GM18907 (cell line): ENCODE measurements around the gene ADAMTSL4.
A peak's percentile ranks its signal among the peaks of the same experiment; 100 is the strongest.

Source experiments
- ATAC-seq: cut with Tn5 transposase; IDR thresholded peaks from one replicate; pipeline ENCODE4 v1.9.1; 2021; ENCODE audit warnings: mild to moderate bottlenecking, moderate library complexity; ENCODE audit not compliant: unreplicated experiment

ADAMTSL4 gene

GRCh38 chr1:150548632-150549495 is at the start of gene ADAMTSL4:
ADAMTSL4 (plus strand) TSS chr1:150549408; CDS start chr1:150552289, 2,881 bp downstream.
- ATAC-seq = peak; percentile 48

DNA sequence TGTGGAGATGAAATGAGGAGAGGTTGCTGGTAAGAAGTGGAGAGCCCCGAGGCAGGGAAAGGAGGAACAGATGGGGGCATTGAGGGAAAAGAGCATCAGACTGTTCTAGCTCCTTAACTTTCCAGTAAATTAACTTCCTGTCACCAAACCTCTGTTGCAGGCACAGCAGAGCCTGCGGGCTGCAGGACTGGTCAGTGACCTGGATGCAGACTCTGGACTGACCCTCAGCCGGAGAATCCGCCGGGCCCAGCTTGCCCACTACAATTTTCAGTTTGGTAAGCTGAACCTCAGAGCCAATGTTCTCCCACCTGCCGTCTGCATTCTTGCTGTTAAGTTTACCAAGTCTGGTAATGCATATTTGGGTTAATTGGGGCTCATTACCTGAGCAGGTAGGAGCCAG is 43.8 kb upstream of the ADAMTSL4 start:
- ATAC-seq = no peak

GRCh38 chr1:150507912-150508864 is 41.0 kb upstream of the ADAMTSL4 start, which contains the start of gene ECM1:
ECM1 (plus strand) TSS chr1:150508109; CDS start chr1:150508210, 101 bp downstream.
- no peak for ATAC-seq

GRCh38 chr1:150508982-150509381 is 40.2 kb upstream of the ADAMTSL4 start:
- ATAC-seq = no peak

DNA sequence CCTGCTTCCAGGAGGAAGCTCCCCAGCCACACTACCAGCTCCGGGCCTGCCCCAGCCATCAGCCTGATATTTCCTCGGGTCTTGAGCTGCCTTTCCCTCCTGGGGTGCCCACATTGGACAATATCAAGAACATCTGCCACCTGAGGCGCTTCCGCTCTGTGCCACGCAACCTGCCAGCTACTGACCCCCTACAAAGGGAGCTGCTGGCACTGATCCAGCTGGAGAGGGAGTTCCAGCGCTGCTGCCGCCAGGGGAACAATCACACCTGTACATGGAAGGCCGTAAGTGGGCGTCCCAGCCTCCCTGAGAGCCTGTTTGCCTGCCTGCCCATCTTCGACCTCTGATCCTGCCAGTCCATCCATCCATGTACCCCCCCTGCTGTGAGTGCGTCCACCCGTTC is 37.7 kb upstream of the ADAMTSL4 start:
- no peak for ATAC-seq

DNA sequence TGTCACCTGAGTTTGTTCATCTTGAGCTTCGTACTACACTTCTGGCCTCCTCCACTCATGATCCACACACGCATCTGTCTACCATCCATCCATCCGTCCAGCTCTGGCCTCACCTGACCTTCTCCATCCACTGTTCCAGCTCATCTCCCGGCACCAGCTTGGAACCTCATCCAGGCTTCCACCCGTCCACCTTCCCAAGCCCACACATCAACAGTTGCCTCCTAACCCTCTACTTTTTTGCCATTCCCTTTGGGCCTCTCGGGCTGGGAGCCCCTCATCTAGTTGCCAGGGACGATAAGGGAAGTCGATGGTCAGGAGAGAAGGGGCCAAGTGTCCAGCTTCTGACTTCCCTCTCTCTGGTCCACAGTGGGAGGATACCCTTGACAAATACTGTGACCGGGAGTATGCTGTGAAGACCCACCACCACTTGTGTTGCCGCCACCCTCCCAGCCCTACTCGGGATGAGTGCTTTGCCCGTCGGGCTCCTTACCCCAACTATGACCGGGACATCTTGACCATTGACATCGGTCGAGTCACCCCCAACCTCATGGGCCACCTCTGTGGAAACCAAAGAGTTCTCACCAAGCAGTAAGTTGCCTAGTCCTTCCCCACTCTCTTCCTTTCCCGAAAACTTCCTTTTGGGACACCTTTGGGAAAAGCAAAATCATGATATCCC is 37.1 kb upstream of the ADAMTSL4 start:
- ATAC-seq = no peak

- ATAC-seq = no peak
Measured at GRCh38 chr1:150512846-150513245, 36.4 kb upstream of the ADAMTSL4 start.

GRCh38 chr1:150513351-150513791 is 35.8 kb upstream of the ADAMTSL4 start:
- ATAC-seq = no peak

GRCh38 chr1:150514260-150514659 is 34.9 kb upstream of the ADAMTSL4 start:
- ATAC-seq = no peak

DNA sequence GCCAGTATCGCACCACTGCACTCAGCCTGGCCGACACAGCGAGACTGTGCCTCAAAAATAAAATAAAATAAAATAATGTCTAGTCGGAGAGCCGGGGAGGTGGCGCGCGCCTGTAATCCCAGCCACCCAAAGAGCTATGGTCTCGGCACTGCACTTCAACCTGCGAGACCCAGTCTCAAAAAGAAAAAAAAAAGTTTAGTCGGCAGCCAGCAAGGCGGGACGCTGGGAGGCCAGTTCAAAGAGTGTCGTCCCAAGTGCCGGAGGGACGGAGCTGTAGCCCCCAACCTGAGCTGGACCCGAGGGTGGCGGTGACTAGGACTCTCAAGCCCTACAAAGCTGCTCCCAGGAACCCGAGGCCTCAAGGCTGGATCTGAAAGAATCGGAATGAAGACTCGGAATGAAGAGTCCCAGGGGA is 34.3 kb upstream of the ADAMTSL4 start:
- peak; percentile 2 for ATAC-seq

- peak; percentile 95 for ATAC-seq
Measured at GRCh38 chr1:150515328-150516049, 33.7 kb upstream of the ADAMTSL4 start, which contains the start of gene FALEC. FALEC (plus strand) TSS chr1:150515752.

DNA sequence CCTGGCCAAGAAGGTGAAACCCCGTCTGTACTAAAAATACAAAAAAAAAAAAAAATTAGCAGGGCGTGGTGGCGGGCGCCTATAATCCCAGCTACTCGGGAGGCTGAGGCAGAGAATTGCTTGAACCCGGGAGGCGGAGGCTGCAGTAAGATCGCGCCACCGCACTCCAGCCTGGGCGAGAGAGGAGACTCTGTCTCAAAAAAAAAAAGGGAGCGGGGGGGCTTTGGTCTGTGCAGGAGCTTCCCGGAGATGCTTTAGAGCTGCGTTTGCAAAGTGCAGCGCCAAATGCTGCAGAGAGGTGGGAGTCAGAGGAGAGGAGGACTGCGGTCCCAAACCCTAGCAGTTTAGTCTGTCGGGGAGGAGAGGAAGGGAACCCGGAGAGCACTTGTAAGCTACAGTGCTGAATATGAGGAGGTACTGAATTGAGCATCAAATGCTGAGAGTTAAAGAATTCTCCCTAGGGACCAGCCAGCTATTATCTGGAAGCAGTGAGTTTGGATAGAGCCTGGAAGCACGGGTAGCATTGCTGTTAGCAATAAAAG is 33.1 kb upstream of the ADAMTSL4 start:
- no peak for ATAC-seq

DNA sequence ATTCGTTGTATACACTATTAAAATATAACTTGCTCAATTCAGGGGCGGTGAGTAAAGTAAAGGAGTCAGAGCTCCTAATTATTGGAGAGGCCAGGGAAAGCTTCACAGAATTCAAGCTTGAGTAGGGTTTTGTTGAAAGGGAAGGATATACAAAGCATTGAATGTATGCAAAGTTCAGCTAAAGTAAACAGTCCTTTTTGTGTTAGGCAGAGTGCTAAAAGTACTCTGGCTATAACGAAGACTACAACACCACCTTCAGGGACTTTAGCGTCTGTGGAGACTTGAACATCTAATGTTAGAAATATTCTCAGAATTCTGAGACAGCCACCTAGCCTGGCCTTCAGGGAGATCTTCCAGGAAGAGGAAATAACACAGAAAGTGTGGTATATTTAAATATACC is 32.6 kb upstream of the ADAMTSL4 start:
- no peak for ATAC-seq

- no peak for ATAC-seq
Measured at GRCh38 chr1:150521196-150521968, 27.8 kb upstream of the ADAMTSL4 start.

DNA sequence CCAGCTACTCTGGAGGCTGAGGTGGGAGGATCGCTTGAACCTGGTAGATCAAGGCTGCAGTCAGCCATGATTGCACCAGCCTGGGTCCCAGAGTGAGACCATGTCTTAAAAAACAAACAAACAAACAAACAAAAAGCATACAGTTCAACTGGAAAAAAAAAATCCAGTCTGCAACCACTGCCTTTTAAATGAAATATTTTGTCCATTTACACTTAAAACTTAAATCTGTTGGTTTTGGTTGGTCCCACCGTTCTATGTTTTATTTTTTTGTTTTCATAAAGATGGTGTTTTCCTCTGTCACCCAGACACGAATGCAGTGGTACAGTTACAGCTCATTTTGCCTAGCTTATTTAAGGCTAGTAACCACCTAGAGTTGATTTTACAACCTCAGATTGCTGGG is 23.9 kb upstream of the ADAMTSL4 start:
- ATAC-seq = no peak

GRCh38 chr1:150528196-150528595 is 21.0 kb upstream of the ADAMTSL4 start:
- no peak for ATAC-seq

- no peak for ATAC-seq
Measured at GRCh38 chr1:150529017-150529416, 20.2 kb upstream of the ADAMTSL4 start.

DNA sequence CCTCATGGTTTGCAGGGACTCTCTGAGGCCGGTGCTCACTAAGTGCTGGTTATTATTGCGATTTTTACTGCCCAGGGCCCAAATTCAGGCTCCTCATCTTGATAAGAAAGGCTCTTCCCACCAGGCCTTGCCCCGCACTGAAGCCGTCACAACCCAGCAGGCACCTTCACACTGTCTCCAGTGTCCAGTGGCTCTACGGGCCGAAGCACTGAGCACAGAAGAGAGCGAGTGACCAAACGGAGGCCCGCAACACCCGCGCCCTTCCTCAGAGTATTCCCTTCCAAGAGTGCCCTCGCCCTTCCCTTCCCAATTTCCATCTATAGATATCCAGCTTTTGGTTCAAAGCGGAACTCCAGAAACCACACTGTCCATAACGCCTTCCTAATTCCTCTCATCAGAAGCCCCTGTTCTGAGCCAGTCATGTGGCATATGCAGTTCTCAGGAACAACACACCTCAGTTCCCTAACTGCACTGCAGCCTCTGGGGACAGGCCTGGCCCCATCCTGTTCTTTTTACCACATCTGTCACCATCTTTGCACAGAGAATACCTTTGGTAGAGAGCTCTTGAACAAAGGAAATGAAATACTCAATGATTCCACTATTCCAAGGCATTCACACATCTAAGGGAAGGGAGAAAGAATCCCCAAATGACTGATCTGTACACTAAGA is 18.6 kb upstream of the ADAMTSL4 start:
- ATAC-seq = no peak

GRCh38 chr1:150532860-150533259 is 16.3 kb upstream of the ADAMTSL4 start:
- no peak for ATAC-seq
